Measurements from ENCODE around the gene OBI1. TPM values are rescaled to one million over a fixed set of nuclear protein-coding genes. Genes with fewer than 3 reads are reported as not detected.

Gene OBI1
- total RNA-seq, 1 donor from 2014 or later: 26.1 TPM

GRCh38 chr13:78587395-78587794 lies 71.6 kb downstream of the OBI1 start:
- Mint-ChIP-seq H3K27me3 (ENCODE audit: low read depth) (peaks cover 94% of the 10 kb centered on the region), H3K4me3 (no peak overlapping the region), H3K36me3 (ENCODE audit: low read depth) (no peaks in the 10 kb centered on the region), H3K4me1 (peaks cover 3% of the 10 kb centered on the region), H3K27ac (ENCODE audit: unreplicated experiment) (no peak overlapping the region), H3K9me3 (no peaks in the 10 kb centered on the region)
- TF ChIP-seq CTCF (conservative IDR thresholded peaks at IDR 0.05): no peak
- no peak for DNase-seq (ENCODE audit: low read depth, low spot score)

- no peak for DNase-seq (ENCODE audit: low read depth, low spot score)
- Mint-ChIP-seq H3K36me3 (ENCODE audit: low read depth) (no peaks in the 10 kb centered on the region), H3K27ac (ENCODE audit: unreplicated experiment) (no peak overlapping the region), H3K9me3 (no peaks in the 10 kb centered on the region), H3K4me3 (peak overlapping the region; percentile 45), H3K27me3 (ENCODE audit: low read depth) (peaks cover 93% of the 10 kb centered on the region), H3K4me1 (peaks cover 3% of the 10 kb centered on the region)
- TF ChIP-seq CTCF (conservative IDR thresholded peaks at IDR 0.05): peak; percentile 51
Measured at GRCh38 chr13:78586706-78587105, 72.2 kb downstream of the OBI1 start.

- DNase-seq (ENCODE audit: low read depth, low spot score): no peak
- no peaks in the 10 kb centered on the region for H3K36me3 Mint-ChIP-seq (ENCODE audit: low read depth)
- no peak overlapping the region for H3K27ac Mint-ChIP-seq (ENCODE audit: unreplicated experiment)
- peaks cover 36% of the 10 kb centered on the region for H3K27me3 Mint-ChIP-seq (ENCODE audit: low read depth)
- H3K4me3 Mint-ChIP-seq: no peak overlapping the region
- no peaks in the 10 kb centered on the region for H3K4me1 Mint-ChIP-seq
- no peaks in the 10 kb centered on the region for H3K9me3 Mint-ChIP-seq
- no peak for TF ChIP-seq CTCF (conservative IDR thresholded peaks at IDR 0.05)
Measured at GRCh38 chr13:78576261-78576660, 82.7 kb downstream of the OBI1 start.

GRCh38 chr13:78572459-78572858 lies 86.5 kb downstream of the OBI1 start:
- peaks cover 20% of the 10 kb centered on the region for H3K27me3 Mint-ChIP-seq (ENCODE audit: low read depth)
- no peak for TF ChIP-seq CTCF (conservative IDR thresholded peaks at IDR 0.05)
- H3K4me1 Mint-ChIP-seq: no peaks in the 10 kb centered on the region
- no peak overlapping the region for H3K27ac Mint-ChIP-seq (ENCODE audit: unreplicated experiment)
- H3K9me3 Mint-ChIP-seq: no peaks in the 10 kb centered on the region
- no peak overlapping the region for H3K4me3 Mint-ChIP-seq
- H3K36me3 Mint-ChIP-seq (ENCODE audit: low read depth): no peaks in the 10 kb centered on the region
- DNase-seq (ENCODE audit: low read depth, low spot score): no peak

GRCh38 chr13:78569029-78569428 lies 89.9 kb downstream of the OBI1 start:
- Mint-ChIP-seq H3K4me3 (no peak overlapping the region), H3K4me1 (no peaks in the 10 kb centered on the region), H3K27ac (ENCODE audit: unreplicated experiment) (no peak overlapping the region), H3K27me3 (ENCODE audit: low read depth) (peaks cover 25% of the 10 kb centered on the region), H3K9me3 (no peaks in the 10 kb centered on the region), H3K36me3 (ENCODE audit: low read depth) (no peaks in the 10 kb centered on the region)
- no peak for TF ChIP-seq CTCF (conservative IDR thresholded peaks at IDR 0.05)
- no peak for DNase-seq (ENCODE audit: low read depth, low spot score)

GRCh38 chr13:78566631-78567030 lies 92.3 kb downstream of the OBI1 start:
- DNase-seq (ENCODE audit: low read depth, low spot score): no peak
- H3K4me1 Mint-ChIP-seq: no peaks in the 10 kb centered on the region
- peaks cover 33% of the 10 kb centered on the region for H3K27me3 Mint-ChIP-seq (ENCODE audit: low read depth)
- no peak overlapping the region for H3K4me3 Mint-ChIP-seq
- no peak overlapping the region for H3K27ac Mint-ChIP-seq (ENCODE audit: unreplicated experiment)
- H3K36me3 Mint-ChIP-seq (ENCODE audit: low read depth): no peaks in the 10 kb centered on the region
- TF ChIP-seq CTCF (conservative IDR thresholded peaks at IDR 0.05): no peak
- H3K9me3 Mint-ChIP-seq: no peaks in the 10 kb centered on the region

Data from neural crest cell (in vitro differentiated cells).